K562 (cell line): Measurements from ENCODE around the gene CLSTN2.

ENCODE experiments used
- CTCF ChIP-seq, 3 experiments: IDR thresholded peaks in 2 of 3; conservative IDR thresholded peaks in 1 of 3; 2 replicates each; pipeline ENCODE4 v1.5.1; 2011 to 2012; ENCODE audit warnings: low read length in 3 of 3, mild to moderate bottlenecking in 3 of 3, control low read depth in 2 of 3, improper control_type of control experiment in 1 of 3, inconsistent platforms in 1 of 3, low read depth in 1 of 3, mixed read lengths in 1 of 3, moderate library complexity in 1 of 3; ENCODE audit not compliant: insufficient read depth in 2 of 3
- DPF2 ChIP-seq: fragments of 450-650 bp; IDR thresholded peaks from 2 replicates; pipeline ENCODE4 v1.6.1; 2016
- POLR2AphosphoS5 ChIP-seq: IDR thresholded peaks from 2 replicates; pipeline ENCODE4 v1.6.1; 2011; ENCODE audit warnings: mild to moderate bottlenecking, low read depth, low read length, moderate library complexity; ENCODE audit not compliant: control insufficient read depth, insufficient read depth
- SRSF9 ChIP-seq: fragments of 200-400 bp; formaldehyde crosslinking; IDR thresholded peaks from 2 replicates; pipeline ENCODE4 v1.6.1; 2017; ENCODE audit warnings: low read depth, low read length, borderline replicate concordance
- TEAD4 ChIP-seq, 2 experiments: sonication (generic) in 1 of 2; formaldehyde crosslinking in 1 of 2; IDR thresholded peaks; 2 replicates each; pipeline versions ENCODE4 v1.6.1 to v1.8.0; 2012 to 2022; ENCODE audit warnings: borderline replicate concordance in 1 of 2, inconsistent platforms in 1 of 2, low read length in 1 of 2, mild to moderate bottlenecking in 1 of 2, missing genetic modification reagents in 1 of 2
- ZNF398 ChIP-seq: fragments of 250-450 bp; sonication (Bioruptor Pico); IDR thresholded peaks from 2 replicates; pipeline ENCODE4 v1.8.0; 2021; ENCODE audit warnings: moderate library complexity, mild to moderate bottlenecking, inconsistent platforms

GRCh38 chr3:139937674-139938279 is 2.8 kb downstream of the CLSTN2 start:
- TF ChIP-seq TEAD4 (IDR thresholded peaks at IDR 0.05; ENCODE audit: low read length) = no peak
- TF ChIP-seq TEAD4 (CRISPR knock-in tag; IDR thresholded peaks at IDR 0.05; ENCODE audit: borderline replicate concordance) = no peak
- peak; percentile 52 to 76 (median 58); a peak in 4 of 6 replicates for TF ChIP-seq CTCF (IDR thresholded peaks at IDR 0.05 in 2 of 3, conservative IDR thresholded peaks at IDR 0.05 in 1 of 3; ENCODE audit: insufficient read depth in 2 of 3, low read depth in 1 of 3, low read length in 3 of 3)
- TF ChIP-seq POLR2AphosphoS5 = no peak
- TF ChIP-seq SRSF9 = no peak
- no peak for TF ChIP-seq ZNF398 (CRISPR knock-in tag)
- TF ChIP-seq DPF2 = no peak
